NCI-H774 (cell line): ENCODE data around the gene ANO7.

Experiments used
- DNase-seq: peaks from one replicate; lab custom pipeline; 2025; lab: John Stamatoyannopoulos, UW

The ANO7 gene

GRCh38 chr2:241158546-241158900, 30.0 kb upstream of the ANO7 start:
- DNase-seq, result no peak

- DNase-seq, result no peak
Measured at GRCh38 chr2:241159116-241159515, 29.4 kb upstream of the ANO7 start.

- DNase-seq, result no peak
Measured at GRCh38 chr2:241160318-241160717, 28.2 kb upstream of the ANO7 start.

- no peak for DNase-seq
Measured at GRCh38 chr2:241161646-241162281, 26.7 kb upstream of the ANO7 start.

- no peak for DNase-seq
Measured at GRCh38 chr2:241163601-241164118, 24.8 kb upstream of the ANO7 start.

GRCh38 chr2:241168366-241168765, 20.1 kb upstream of the ANO7 start:
- no peak for DNase-seq

GRCh38 chr2:241173557-241173956, 14.9 kb upstream of the ANO7 start:
- no peak for DNase-seq

GRCh38 chr2:241177526-241178334, 10.7 kb upstream of the ANO7 start:
- no peak for DNase-seq

GRCh38 chr2:241178961-241179360, 9.5 kb upstream of the ANO7 start:
- DNase-seq, result no peak

GRCh38 chr2:241179899-241180298, 8.6 kb upstream of the ANO7 start:
- no peak for DNase-seq

- DNase-seq, result no peak
Measured at GRCh38 chr2:241180495-241180894, 8.0 kb upstream of the ANO7 start.

GRCh38 chr2:241182126-241182525, 6.4 kb upstream of the ANO7 start:
- no peak for DNase-seq

- no peak for DNase-seq
Measured at GRCh38 chr2:241182531-241183133, 5.8 kb upstream of the ANO7 start.

GRCh38 chr2:241183221-241183620, 5.3 kb upstream of the ANO7 start:
- DNase-seq, result no peak

- DNase-seq, result no peak
Measured at GRCh38 chr2:241184901-241185300, 3.6 kb upstream of the ANO7 start.

- no peak for DNase-seq
Measured at GRCh38 chr2:241185961-241186360, 2.5 kb upstream of the ANO7 start.

- no peak for DNase-seq
Measured at GRCh38 chr2:241187101-241187917, 1.2 kb upstream of the ANO7 start.

- no peak for DNase-seq
Measured at GRCh38 chr2:241187918-241188234, 601 bp upstream of the ANO7 start.

- no peak for DNase-seq
Measured at GRCh38 chr2:241189093-241189855, 797 bp downstream of the ANO7 start.

GRCh38 chr2:241189856-241190201, 1.4 kb downstream of the ANO7 start:
- no peak for DNase-seq

GRCh38 chr2:241190291-241190981, 2.0 kb downstream of the ANO7 start:
- no peak for DNase-seq
